Activated gamma-delta T cell treated with Interleukin-2 at 50 U/mL for 16 hours (primary cell): ENCODE measurements around the gene SNX3.
"Not testable (repeated sequence)": the region's sequence is repeated elsewhere in the genome, so short reads cannot be mapped to it uniquely, and the experiment has no call there.

ENCODE experiments used
- DNase-seq: peaks from one replicate; pipeline ENCODE4 v3.0.0-alpha.2; 2020

The SNX3 gene

DNA sequence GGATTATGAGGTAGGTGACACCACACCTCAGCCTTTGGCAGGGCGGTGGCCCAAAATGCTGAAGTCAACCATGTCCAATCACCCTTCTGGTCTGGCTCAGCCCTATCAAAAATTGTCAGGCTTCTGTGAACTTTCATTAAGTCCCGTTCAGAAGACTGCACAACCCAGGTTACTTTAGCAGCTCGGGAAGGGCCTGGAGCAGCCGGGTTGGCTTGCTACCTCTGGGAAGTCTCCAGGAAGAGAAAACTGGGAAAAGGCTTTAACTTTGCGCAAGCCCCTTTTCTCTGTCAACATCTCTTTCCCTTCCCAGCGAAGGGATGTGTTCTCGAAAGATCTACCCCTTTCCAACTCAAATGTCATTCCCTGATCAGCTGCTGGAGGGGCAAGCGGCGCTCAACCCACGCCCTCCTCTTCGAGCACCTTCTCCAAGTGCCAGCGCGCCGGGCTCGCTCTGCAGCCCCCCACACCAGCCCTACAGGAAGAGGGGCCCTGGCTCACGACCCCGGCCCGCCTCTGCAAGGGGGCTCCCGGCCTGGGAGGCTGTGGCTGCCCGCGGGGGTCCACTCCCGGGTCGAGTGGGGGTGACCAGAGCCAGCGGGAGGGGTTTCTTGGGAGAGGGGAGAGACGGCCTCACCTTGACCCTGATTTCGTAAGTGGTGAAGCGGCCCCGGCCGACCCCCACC, 573 bp downstream of the SNX3 start:
- peak; percentile 12 for DNase-seq

DNA sequence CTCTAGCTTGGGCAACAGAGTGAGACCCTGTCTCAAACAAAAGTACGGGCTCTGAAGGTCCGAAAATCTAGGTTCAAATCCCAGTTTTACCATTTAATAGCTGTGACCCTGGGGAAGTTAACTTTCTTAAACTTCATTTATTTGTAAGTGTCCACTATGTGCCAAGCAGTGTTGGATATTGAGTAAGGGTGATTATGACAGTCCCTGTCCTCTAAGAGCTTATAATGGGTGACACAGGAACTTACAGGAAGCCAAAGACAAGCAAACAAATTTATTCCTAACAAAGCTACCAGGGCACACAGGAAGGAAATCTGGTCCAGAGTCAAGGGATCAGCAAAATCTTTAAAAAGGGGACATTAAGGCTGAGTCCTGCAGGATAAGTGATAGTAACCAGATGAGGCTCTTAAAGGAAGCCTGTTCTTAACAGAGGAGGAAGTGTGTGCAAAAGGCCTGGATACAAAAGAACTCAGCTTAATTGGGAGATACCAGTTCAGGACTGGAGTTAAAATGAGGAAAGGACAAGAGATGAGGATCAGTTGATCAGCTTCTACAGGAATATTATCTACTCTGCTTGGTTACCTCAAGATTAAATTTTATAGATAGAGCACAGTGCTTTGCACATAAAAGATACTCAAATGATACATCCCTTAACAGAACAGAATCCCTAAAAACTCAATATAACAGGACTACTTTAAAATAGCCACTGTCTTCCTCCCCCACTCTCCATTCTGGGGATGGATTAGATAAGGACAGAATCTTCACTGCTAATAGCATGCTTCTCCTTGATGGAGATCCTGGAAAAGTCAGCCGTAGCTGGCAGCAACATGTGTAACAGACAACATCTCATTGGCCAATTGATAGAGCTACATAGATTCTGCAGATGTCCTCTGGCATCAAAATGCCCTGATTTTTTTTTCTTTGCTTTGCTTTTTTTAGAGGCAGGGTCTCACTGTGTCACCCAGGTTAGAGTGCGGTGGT, 6.1 kb downstream of the SNX3 start:
- no peak for DNase-seq

DNA sequence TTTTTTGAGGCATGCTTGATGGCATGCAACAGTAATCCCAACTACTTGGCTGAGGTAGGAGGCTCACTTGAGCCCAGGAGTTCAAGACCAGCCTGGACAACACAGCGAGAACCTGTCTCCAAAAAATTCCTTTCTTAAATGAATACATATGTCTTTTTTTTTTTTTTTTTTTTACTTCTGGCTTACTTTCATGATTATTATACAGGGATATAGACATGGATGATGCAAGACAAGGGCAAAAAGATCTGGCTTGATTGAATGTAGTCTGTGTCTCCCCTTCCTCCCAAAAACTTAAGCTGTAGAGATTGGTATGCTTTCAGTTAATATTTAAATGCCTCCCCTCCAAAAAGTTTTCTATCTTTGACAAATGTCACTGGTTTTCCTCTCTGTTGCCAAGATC, 7.6 kb downstream of the SNX3 start:
- DNase-seq = no peak

DNA sequence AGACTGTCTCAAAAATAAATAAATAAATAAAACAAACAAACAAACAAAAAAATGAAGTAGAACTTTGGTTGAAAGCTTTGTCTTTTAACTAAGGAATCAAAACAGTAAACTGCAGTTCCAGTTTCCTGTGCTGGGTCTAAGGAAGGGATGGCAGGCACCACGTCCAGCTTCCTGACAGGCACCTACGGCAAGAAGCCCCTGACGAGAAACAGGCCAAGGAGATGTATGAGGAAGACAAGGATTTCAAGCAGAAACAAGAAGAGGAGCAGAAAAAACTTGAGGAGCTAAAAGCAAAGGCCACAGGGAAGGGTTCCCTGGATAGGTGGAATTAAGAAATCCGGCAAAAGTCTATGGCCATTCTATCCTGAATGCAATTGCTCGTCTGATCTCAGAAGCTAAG, 8.8 kb downstream of the SNX3 start:
- DNase-seq = no peak

DNA sequence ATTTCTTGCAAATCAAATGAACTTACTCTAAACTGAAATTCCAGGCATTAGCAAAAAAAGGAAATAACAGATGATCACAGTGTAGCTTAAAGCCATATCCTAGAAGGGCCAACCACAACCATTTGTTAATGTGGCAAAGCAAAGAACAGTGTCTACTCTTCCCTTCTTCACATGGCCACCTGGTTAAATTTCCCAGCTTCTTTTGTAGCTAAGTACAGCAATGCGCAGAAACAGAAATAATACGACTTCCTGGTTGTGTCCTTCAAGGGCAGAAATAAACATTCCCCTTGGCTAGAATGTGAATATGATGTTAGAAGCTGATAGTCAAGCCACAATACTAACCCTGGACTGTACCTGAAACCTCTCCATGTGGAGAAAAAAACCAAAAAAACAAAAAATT, 9.6 kb downstream of the SNX3 start:
- DNase-seq = no peak

DNA sequence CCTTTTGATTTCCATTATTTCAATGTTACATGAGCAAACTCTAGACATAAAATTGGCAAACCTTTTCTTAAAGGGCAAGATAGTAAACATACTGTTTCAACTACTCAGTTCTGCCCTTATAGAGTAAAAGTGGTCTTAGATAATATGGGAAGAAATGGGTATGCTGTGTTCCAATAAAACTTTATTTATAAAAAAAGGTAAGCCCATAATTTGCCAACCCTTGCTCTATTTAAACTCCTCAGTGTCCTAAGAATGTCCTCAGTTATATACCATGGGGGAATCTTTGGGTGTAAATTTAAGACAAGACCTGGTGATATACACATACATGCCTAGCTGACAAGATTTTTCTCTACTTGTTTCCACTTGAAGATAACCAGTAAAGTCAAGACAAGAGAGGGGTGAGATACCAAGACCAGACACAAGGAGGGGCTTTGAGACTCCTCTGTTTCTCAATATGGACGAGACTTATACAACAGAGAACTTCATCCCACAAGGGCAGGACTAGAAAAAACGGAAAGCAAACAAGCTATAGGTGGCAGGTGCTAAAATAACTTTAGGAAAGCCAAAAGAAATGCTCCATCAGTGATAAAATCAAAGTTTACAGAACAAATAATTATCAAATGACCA, 10.5 kb downstream of the SNX3 start:
- no peak for DNase-seq

DNA sequence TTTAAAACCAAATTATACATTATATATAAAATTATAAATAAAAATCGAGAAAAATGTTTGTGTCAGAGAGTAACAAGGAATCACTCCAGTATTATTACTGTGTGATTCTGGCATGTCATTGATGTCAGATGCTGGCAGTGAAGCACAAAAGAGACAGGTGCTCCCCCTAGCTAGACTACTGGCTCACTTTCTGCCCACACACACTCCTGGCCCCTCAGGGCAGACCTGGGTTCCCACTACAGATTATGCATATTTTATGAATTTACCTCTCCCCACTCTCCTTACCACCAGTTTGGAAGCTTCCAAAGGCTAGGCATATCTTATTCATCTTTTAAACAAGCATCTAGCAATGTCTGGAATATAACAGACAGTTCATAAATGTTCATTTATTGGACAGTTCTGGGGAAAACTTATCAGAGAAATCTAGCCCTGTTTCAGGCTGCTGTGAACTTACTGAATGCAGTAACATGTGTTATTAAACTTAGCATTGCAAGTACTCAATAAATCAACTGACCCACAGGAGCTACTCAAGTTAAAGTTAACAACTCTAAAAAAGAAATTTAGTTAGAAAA, 12.8 kb downstream of the SNX3 start:
- DNase-seq = no peak

DNA sequence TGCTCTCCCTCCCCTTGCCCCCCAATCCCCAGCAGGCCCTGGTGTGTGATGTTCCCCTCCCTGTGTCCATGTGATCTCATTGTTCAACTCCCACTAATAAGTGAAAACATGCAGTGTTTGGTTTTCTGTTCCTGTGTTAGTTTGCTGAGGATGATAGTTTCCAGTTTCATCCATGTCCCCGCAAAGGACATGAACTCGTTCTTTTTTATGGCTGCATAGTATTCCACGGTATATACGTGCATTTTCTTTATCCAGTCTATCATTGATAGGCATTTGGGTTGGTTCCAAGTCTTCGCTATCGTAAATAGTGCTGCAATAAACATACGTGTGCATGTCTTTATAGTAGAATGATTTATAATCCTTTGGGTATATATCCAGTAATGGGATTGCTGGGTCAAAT, 15.7 kb downstream of the SNX3 start:
- not testable (repeated sequence) for DNase-seq

DNA sequence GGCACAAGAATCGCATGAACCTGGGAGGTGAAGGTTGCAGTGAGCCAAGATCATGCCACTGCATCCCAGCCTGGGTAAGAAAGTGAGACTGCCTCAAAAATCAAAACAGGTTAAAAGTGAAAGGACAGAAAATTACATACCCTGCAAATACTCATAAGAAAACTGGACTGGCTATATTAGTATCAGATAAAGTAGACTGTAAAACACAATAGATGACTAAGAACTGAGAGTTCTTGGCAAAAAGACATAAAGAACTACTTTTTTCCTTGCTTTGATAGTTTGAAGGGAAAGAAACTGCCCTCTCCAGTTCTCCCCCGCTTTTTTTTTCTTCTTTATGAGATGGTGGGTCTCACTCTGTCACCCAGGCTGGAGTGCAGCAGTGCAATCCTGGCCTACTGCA, 17.0 kb downstream of the SNX3 start:
- DNase-seq = no peak

DNA sequence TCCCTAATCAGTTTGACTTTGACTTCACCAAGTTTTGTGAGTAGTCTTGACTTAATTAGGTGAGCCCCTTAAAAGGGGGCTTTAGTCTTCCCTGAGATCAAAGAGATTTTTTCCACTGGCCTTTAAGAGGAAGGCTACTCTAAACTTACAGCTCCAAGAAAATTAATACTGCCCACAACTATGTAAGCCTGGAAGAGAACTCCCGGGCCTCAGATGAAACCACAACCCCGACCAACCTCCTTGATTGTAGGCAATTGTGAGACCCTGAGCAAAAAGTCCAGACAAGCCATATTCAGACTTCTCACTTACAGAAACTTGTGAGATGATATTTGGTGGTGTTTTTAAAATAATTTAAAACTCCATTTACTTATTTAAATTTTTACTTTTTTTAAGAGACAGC, 18.1 kb downstream of the SNX3 start:
- DNase-seq = no peak

DNA sequence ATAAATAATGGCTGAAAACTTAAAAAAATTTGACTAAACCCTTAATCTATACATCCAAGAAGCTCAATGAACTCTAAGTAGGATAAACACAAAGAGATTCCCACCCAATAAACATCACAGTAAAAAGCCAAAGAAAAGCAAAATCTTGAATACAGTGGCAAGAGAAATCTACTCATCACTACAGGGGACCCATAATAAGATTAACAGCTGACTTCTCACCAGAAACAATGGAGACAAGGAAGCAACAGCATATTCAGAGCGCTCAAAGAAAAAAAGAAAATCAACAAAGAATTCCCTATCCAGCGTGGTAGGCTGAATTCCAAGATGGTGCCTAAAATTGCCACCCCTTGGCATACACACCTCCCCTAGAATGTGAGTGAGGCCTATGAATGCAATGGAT, 18.6 kb downstream of the SNX3 start:
- DNase-seq = no peak

DNA sequence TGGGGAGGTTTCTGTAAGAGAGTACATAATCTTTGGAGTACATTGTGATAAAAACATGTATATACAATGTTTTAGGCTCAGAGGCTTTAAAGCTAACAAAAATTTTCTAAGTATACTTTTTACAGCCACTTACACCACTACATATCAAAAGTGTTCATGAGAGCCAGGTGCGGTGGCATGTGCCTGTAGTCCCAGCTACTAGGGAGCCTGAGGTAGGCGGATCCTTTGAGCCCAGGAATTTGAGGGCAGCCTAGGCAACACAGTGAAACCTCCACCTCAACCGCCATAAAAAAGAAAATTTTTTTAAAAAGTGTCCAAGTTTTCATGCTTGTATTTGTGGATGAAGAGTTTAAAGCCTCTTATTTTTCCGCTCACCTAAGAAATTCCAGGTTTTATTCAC, 22.5 kb downstream of the SNX3 start:
- DNase-seq = no peak

DNA sequence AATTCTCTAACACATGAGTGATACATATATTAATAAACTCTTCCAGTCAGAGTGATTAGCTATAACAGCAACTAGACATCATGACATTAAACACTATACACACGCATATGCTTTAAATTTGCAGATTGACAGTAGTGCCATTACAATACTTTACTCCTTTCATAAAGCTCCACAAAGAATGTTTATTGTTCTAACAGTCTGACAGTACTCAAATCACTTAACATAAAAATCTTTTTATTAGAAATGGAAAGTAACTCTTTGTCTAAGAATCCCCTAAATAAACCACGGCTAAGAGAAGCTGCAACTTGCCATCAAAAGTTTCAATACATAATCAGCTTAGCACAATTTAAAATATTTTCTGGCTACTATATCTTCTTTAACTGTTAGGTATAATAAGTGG, 24.0 kb downstream of the SNX3 start:
- DNase-seq = no peak

DNA sequence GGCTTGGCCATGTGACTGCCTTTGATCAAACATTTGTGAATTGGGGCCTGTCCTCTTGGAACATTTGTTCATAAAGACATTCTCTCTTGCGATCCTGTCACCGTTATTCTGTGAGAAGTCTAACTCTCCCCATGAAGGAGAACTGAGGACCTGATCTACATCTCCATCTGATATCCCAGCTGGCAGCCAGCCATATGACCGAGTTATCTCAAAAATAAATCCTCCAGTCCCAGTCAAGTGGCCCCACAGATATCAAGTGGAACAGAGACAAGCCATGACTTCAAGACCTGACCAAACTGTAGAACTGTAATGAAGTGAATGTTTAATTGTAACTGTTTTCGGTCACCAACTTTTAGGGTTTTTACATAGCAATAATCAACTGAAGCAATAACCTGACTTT, 25.7 kb downstream of the SNX3 start:
- DNase-seq = no peak

DNA sequence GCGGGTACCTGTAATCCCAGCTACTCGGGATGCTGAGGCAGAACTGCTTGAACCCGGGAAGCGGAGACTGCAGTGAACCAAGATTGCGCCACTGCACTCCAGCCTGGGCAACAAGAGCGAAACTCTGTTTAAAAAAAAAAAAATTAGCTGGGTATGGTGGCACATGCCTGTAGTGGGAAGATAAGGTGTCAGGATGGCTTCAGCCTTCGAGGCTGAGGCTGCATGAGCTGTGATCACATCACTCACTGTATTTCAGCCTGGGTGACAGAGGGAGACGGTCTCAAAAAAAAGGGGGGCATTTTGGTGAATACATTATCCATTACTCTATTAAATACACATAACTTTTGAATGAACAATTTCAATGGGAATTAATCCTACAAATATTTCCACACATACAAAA, 32.4 kb downstream of the SNX3 start:
- DNase-seq = no peak

DNA sequence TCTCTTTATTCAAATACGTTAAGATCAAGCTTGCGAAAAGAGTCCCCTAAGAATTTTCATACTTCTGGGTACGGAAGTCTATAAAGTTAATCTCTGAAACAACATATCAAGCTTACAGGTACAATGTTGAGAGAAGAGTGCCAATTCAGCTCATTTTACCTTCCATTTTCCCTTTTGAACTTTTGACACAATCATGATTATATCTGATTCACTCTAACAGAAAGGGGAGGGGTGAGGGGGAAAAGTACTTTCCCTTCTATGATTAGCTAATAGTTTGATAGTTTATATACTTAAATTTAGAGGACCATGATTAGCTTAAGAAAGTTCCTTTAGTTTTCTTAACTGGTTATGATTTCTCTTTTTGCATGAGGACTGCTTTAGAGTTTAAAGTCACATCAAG, 33.5 kb downstream of the SNX3 start:
- DNase-seq = no peak

DNA sequence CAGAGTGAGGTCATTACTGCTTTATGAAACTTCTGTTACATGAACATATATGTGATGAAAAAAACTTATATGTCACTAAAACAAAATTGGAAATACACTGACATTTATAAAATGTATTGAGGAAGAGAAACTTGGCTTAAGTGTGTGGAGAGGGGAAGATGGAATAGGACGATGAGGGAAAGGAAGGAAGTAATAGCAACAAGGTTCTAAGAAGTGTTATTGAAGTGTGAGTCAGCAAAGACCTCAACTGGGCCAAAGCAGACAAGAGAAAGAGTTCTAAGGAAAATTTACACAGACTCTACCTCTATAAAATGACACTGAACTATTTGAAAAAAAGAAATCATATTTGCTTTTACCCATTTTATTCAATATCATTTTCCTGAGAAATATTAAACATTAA, 38.3 kb downstream of the SNX3 start:
- DNase-seq = no peak

DNA sequence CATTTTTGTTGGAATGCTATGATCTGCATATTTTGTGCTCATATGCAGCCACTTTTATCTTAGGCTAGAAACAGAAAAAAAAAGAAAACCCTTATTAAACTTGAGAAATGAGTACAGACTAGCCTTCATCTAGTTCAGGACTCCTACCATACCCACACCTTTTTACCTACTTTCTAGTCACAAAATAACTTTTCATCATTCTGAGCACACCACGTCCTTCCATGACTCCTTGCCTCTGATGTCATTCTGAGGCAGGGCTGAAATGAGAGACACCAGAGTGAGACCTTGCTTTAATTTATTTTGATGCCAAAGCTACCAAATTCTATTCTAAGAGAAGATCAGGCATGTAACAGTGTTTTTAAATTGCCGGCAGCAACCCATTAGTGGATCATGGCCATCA, 38.8 kb downstream of the SNX3 start:
- no peak for DNase-seq

DNA sequence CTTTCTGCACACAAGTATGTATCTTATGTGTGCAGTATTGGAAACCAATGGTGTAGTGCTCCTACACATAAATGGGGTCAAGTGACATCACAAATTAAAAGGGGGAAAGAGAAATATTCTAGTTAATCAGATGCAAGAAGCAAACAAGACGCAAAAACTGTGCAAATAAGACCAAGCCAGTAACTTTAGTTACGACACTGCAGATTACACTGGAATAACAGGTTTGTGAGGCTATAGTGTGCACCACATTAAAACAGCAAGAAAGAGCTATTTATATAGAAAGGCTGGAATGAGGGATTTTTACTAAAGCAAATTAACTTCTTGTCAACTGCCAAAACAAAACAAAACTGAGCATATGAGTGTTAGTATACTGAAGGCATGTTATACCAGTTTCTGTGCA, 49.2 kb downstream of the SNX3 start:
- DNase-seq = no peak

DNA sequence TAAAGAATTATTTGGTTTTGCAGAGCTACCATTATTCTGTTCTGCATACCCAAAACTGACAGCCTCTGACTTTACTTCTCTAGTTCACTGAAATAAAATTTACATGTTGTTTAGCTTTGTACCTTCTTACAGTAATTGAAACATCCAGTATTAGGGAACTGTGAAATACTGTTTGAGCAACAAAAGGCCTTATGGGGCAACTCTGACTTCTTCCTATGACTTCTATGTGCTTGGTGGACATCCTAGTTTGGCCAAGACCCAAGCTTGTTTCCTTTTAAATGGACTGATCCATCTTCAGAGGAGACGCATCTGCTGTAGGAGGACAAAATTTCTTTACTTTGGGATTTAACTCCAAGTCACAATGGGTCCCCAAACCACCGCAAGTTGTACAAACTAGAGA, 50.3 kb downstream of the SNX3 start:
- DNase-seq = no peak

DNA sequence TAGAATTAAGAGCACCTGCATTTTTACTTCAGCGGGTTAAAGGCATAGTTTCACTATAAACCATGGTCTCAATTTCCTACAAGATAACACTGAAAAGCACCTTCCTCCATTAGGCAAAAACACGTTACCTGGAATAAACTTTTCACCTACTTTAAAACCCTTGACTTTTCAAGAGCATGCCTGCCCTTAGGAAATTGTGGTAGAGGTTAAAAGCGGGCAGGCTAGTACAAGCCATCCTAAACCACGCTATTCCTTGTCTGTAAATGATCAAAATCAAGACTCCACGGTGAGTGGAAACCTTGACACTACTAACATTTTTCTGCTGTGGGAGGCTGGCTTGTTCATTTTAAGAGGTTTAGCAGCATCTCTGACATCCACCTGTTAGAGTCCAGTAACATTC, 51.1 kb downstream of the SNX3 start:
- no peak for DNase-seq

DNA sequence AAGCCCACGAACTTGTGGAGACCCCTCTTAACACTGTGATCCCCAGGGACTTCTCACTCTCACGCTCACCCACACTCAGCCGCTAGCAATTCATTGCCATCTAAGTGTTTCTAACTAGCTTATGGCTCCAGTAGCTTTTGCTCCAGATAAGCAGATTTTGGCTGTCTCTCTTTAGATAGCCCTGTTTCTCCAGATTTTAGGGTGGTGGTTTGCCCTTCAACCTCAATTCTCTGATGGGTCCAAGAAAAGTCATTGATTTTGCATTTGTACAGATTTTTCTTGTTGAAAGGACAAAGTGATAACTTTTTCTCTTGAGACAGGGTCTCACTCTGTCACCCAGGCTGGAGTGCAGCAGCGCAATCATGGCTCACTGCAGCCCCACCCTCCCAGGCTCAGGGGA, 53.8 kb downstream of the SNX3 start:
- DNase-seq = no peak
